HG02981 (cell line): ENCODE measurements around the gene LARGE2.
A peak's percentile ranks its signal among the peaks of the same experiment; 100 is the strongest.

Source experiments
- ATAC-seq: cut with Tn5 transposase; IDR thresholded peaks from one replicate; pipeline ENCODE4 v1.9.1; 2021; ENCODE audit warnings: mild to moderate bottlenecking, moderate library complexity; ENCODE audit not compliant: unreplicated experiment

LARGE2 gene

DNA sequence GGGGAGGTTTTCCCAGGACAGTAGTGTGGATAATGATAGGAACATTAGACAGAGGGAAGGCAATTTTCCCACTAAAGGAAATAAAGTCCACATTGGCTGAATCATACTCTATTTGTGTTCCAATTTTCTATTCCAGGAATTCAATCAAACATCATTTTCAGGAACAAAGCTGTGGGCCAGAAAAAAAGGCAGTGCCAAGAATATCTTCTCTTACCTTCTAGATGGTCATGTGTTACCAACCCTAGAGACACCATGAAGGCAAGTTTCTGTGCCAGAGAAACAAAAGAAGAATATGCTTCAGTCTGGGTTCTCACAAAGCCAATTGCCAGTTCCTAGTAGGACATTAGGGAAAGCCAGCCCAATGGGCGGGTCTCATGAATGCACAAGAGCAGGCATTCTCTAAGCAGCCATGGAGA, 27.5 kb downstream of the LARGE2 start:
- no peak for ATAC-seq

DNA sequence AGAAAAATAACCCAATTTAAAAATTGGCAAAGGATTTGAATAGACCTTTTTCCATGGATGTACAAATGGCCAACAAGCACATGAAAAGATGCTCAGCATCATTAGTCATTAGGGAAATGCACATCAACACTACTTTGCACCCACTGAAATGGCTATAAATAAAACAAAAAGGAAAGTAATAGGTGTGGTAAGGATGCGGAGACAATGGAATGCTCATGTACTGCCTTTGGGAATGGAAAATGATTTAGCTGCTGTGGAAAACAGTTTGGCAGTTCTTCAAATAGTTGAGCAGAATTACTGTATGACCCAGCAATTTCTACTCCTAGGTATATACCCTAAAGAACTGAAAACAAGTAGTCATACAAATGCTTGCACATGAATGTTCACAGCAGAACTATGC, 37.4 kb downstream of the LARGE2 start:
- ATAC-seq: no peak

DNA sequence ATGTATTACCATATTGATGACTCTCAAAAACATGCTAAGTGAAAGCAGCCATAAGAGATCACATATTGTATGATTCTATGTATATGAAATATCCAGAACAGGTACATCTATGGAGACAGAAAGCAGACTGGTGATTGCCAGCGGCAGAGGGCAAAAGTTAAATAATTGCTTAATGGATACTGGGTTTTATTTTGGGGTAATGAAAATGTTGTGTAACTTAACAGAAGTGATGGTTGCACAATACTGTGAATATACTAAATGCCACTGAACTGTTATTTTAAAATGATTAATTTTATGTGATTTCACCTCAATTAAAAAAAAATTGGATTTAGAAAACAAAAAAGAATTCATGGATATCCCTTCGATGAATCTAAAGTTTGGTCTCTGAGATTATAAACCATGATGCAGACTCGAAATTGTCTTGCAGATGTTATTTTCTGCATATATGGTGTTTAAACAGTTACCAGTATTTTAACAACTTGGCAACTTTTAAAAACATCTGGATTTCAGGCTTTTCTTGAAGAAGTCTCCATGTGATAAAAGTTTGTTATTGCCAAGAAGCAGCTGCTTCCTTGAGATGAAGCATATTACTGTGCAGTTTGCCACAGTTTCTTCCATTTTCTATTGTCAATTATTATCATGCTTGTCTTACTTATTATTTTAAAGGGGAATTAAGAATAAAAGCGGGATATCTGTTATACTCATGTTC, 38.1 kb downstream of the LARGE2 start:
- ATAC-seq: no peak

DNA sequence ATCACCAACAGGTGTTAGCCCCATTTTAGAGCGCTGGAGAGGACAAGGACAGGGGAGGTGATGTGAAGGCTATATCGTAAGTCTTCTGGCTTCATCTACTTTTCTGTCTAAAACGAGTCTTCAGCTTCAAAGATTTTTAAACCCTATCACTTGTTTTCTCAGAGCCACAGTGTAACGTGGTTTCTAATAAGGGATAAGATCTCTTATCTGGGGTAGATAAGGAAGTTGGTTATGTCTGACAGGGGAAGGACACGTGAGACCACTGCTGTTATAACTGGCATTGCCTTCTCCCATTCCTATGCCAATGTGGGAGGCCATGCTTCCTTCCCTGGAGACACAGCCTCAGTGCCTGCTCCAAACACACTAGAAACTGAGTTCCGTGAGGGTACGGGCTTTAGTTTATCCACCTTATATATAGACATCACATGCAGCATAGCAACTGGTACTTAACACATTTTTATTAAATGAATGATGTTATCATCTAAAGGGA, 39.3 kb downstream of the LARGE2 start:
- no peak for ATAC-seq

DNA sequence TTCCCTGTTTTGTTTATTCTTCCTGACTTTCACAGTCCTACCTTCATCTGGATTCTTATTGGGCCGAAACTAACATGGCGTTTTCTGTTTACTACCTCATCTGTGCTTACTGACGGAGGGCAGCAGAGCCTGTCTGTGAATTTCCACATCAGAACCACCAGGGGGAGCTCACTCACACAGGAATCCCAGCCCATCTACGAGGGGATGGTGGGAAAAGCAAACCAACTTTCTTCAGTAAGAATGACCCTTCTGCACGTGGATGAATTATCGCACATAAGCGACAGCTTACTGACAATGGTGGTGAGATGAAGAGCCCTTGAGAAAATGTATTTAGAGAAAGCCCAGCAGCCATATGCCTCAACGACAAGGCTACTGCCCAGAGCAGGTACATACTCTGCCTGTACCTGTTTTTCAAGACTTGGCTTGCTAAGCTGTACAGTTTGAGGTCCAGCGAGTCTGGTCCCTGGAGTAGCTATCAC, 42.5 kb downstream of the LARGE2 start:
- ATAC-seq: peak; percentile 72

DNA sequence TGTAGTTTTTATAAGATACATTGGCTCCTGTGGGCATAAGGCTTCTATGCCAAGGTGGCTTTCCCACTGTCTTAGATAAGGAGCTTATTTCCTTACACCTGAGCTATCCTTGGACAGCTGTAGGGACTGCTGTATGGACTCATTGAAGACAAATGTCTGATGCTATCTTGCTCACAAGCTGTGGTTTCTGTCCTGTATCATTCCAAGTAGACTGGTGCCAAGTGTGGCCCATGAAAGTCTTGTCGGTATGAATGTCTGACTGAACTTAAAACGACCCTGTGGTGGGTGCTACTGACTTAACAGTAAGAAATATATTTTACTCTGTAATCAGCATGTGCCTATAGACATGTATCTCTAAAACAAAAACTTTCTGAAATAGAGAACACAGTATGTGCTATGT, 45.0 kb downstream of the LARGE2 start:
- no peak for ATAC-seq

DNA sequence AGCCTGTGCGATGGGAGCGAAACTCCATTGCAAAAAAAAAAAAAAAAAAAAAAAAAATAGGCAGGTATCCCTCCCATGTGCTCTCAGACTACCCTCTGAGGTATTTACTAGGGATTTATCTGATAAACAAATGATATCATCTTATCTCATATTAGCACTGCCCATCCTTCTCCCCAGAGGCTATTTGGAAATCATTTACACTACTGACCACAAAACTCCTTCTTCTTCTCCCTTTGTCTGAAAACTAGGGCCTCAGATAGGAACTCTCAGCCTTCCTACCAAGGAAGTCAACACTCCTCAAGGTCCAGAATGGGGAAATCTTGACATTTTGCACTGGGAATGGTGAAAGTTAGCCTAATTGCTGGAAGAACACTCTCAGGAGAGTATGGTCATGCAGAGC, 46.4 kb downstream of the LARGE2 start:
- ATAC-seq: no peak

DNA sequence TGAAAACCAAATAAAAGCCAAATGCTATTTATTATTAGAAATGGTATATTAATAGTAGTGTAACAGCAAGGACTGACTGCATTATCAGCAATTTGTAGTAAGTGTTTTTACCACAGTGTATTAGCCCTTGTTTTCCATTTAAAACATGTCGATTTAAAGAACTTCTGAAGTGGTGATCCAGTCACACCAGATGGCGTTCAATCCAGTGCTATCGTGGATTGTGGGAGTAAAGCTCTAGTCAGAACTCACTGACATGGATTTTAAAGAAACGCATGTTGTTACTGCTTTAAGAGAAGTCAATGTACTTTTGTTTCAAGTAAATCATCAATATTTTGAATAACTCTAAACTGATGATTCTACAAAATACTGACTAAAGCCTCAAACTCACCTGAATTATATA, 51.1 kb downstream of the LARGE2 start:
- ATAC-seq: no peak

DNA sequence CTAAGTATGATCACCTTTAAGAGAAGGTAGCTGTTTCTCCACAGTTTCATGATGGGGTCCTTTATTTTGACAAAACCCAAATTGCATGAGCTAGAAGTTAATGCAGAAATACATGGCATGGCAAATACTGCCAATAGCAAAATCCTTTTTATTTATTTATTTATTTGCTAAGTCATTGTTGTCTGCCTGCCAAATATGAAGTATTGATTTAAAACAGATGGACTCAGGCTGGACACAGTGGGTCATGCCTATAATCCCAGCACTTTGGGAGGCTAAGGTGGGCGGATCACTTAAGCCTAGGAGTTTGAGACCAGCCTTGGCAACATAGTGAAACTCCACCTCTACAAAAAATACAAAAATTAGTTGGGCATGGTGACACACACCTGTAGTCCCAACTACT, 52.4 kb downstream of the LARGE2 start:
- no peak for ATAC-seq
